IPS DF 6.9 (cell line): ENCODE results near the gene EIF2A.

Experiments
- DNase-seq: peaks from one replicate; pipeline ENCODE4 v3.0.0-alpha.2; 2013; ENCODE audit warnings: low read depth, low spot score
- H3K27ac ChIP-seq: one replicate; pipeline ENCODE4 v1.5.1; 2013; ENCODE audit warnings: low read length, control low read depth
- H3K27me3 ChIP-seq: 2 replicates; pipeline ENCODE4 v1.6.1; 2013; ENCODE audit warnings: mild to moderate bottlenecking, low read length; ENCODE audit not compliant: control insufficient read depth, insufficient read depth
- H3K36me3 ChIP-seq: 2 replicates; pipeline ENCODE4 v1.6.1; 2013; ENCODE audit warnings: low read length; ENCODE audit not compliant: control insufficient read depth, insufficient read depth
- H3K4me1 ChIP-seq: 2 replicates; pipeline ENCODE4 v1.6.1; 2013; ENCODE audit warnings: low read length; ENCODE audit not compliant: control insufficient read depth, insufficient read depth
- H3K4me3 ChIP-seq: 2 replicates; pipeline ENCODE4 v1.5.1; 2013; ENCODE audit warnings: mild to moderate bottlenecking, low read length
- H3K9me3 ChIP-seq: 2 replicates; pipeline ENCODE4 v1.6.1; 2013; ENCODE audit warnings: low read length, inconsistent platforms; ENCODE audit not compliant: control insufficient read depth, insufficient read depth
- WGBS: extraction: QIAGEN DNeasy Blood & Tissue Kit; methylation state at CpG from one replicate; pipeline ENCODE4 v1.1.7; 2013; ENCODE audit warnings: mixed read lengths, missing lambda C conversion rate; ENCODE audit not compliant: insufficient read length, insufficient coverage; 5-methylcytosine and 5-hydroxymethylcytosine counted together

Gene EIF2A

DNA sequence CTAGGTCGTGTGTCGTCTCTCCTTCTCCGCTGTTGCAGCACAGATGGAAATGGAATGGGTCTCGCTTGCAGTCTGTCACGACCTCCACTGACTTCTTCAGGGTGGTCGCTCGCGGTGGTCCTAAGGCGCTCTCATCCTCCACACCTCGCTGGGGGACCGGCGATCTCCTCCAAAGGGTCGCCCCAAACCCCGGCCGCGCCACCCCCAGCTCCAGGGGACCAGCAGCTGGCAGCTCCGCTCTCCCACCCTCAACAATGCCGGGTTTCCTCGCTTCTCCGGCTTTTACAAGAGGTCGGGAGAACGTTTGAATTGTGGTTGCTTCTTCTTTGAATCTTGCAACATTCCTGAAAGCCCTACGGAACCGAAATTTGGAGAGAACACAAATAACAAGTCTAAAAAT, 26.2 kb upstream of the EIF2A start:
- H3K4me1 ChIP-seq = no peaks in the 10 kb centered on the region
- H3K9me3 ChIP-seq = no peaks in the 10 kb centered on the region
- no peaks in the 10 kb centered on the region for H3K36me3 ChIP-seq
- H3K27ac ChIP-seq = no peak overlapping the region
- WGBS = no CpG with 5 or more reads among the region's 24 CpGs
- no peak overlapping the region for H3K4me3 ChIP-seq
- H3K27me3 ChIP-seq = no peaks in the 10 kb centered on the region
- DNase-seq = no peak

- no peak for DNase-seq
- Histone ChIP-seq H3K27ac (no peak overlapping the region), H3K4me3 (no peak overlapping the region), H3K9me3 (no peaks in the 10 kb centered on the region), H3K36me3 (no peaks in the 10 kb centered on the region), H3K4me1 (no peaks in the 10 kb centered on the region), H3K27me3 (no peaks in the 10 kb centered on the region)
- no CpG with 5 or more reads among the region's 2 CpGs for WGBS
Measured at GRCh38 chr3:150521463-150521862, 25.1 kb upstream of the EIF2A start.

- H3K4me1 ChIP-seq = peaks cover 4% of the 10 kb centered on the region
- H3K9me3 ChIP-seq = no peaks in the 10 kb centered on the region
- no peaks in the 10 kb centered on the region for H3K36me3 ChIP-seq
- H3K27ac ChIP-seq = no peak overlapping the region
- H3K4me3 ChIP-seq = no peak overlapping the region
- H3K27me3 ChIP-seq = no peaks in the 10 kb centered on the region
- no peak for DNase-seq
- WGBS = no CpG with 5 or more reads among the region's 2 CpGs
Measured at GRCh38 chr3:150523538-150523937, 23.0 kb upstream of the EIF2A start.

DNA sequence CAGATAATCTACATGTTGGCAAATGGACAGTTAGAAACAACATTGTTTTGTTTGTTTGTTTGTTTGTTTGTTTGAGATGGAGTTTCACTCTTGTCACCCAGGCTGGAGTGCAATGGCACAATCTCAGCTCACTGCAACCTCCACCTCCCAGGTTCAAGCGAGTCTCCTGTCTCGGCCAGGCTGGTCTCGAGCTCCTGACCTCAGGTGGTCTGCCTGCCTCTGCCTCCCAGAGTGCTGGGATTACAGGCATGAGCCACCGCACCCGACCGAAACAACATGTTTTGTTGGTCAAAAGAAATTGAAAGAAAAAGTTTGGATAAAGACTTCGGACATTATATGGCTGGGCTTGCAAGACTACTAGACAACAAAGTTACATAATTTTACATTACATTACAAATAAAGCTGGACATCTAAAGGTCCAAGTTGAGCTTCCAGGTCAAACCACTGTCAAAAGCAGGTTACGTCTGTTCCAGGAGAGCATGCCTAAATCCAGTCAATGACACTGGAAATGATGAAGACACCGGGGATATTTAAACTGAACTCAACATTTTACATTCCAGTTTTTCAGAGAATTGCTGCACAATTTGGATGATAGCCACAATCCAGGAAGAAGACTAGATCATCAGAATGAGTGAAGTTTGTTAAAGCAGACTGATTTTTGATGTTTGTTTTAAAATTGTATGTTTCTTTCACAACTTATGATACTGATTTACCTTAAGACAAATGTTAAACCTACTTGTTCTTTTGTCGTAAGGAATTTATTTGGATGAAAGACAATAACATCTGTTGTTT, 18.9 kb upstream of the EIF2A start:
- no peaks in the 10 kb centered on the region for H3K36me3 ChIP-seq
- H3K27me3 ChIP-seq = no peaks in the 10 kb centered on the region
- no peaks in the 10 kb centered on the region for H3K9me3 ChIP-seq
- no peak overlapping the region for H3K4me3 ChIP-seq
- no peak for DNase-seq
- no peak overlapping the region for H3K27ac ChIP-seq
- WGBS = no CpG with 5 or more reads among the region's 10 CpGs
- peaks cover 4% of the 10 kb centered on the region for H3K4me1 ChIP-seq

- H3K27me3 ChIP-seq = no peaks in the 10 kb centered on the region
- H3K9me3 ChIP-seq = no peaks in the 10 kb centered on the region
- H3K36me3 ChIP-seq = no peaks in the 10 kb centered on the region
- WGBS = no CpG with 5 or more reads among the region's 2 CpGs
- no peak overlapping the region for H3K27ac ChIP-seq
- H3K4me1 ChIP-seq = peaks cover 4% of the 10 kb centered on the region
- no peak overlapping the region for H3K4me3 ChIP-seq
- DNase-seq = no peak
Measured at GRCh38 chr3:150528354-150528797, 18.2 kb upstream of the EIF2A start.

- Histone ChIP-seq H3K9me3 (no peaks in the 10 kb centered on the region), H3K27me3 (no peaks in the 10 kb centered on the region), H3K4me1 (peaks cover 4% of the 10 kb centered on the region), H3K36me3 (no peaks in the 10 kb centered on the region), H3K4me3 (no peak overlapping the region), H3K27ac (no peak overlapping the region)
- no peak for DNase-seq
Measured at GRCh38 chr3:150531775-150532174, 14.8 kb upstream of the EIF2A start.

GRCh38 chr3:150535204-150535603, 11.4 kb upstream of the EIF2A start:
- DNase-seq = no peak
- WGBS = no CpG with 5 or more reads among the region's 4 CpGs
- no peaks in the 10 kb centered on the region for H3K9me3 ChIP-seq

DNA sequence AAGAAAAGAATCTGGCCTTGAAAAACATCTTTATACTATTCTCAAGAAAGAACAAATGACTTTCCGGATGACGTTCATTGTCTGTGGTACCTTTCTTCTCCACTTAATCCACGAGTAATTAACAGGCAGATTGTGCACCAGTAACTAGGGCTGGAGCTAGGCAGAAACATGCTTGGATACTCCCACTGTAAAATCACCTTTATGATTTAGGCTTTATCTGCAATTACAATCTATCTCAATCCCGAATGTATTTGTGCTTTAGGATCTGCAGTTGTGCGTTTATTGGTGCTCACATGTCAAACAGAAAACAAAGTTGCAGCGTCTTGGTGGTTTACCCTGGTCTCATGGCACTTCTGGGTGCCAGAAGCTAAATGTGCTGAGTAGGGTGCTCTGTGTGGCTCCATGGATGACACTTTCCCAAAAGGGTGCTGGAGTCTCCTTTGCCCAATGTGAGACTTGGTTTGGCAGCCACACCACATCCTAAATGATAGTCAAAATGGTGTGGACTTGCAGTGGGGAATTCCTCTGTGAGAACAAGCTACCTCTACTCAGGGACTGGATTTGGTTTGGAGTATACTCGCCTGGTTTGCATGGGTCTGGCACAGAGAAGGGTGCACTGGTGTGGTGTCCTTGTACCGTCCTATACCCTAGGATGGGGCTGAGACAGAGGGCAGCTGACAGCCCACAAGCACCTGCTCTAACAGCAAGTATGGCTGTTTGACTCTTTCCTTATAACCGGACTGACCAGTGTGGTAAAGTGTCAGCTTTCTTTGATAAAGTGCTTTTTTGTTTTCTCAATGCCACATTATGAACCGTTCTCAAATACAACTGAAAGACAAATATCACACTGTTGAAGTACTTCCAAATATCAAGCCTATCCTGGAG, 8.0 kb upstream of the EIF2A start:
- no CpG with 5 or more reads among the region's 10 CpGs for WGBS

More at GRCh38 chr3:150535204-150535603, 11.4 kb upstream of the EIF2A start:
- Histone ChIP-seq H3K27ac (no peak overlapping the region), H3K4me3 (no peak overlapping the region), H3K4me1 (no peaks in the 10 kb centered on the region), H3K27me3 (no peaks in the 10 kb centered on the region), H3K36me3 (no peaks in the 10 kb centered on the region)

GRCh38 chr3:150540297-150540696, 6.3 kb upstream of the EIF2A start:
- H3K27me3 ChIP-seq = no peaks in the 10 kb centered on the region

More for the DNA sequence above, 8.0 kb upstream of the EIF2A start:
- no peak for DNase-seq
- Histone ChIP-seq H3K9me3 (no peaks in the 10 kb centered on the region), H3K27me3 (no peaks in the 10 kb centered on the region), H3K27ac (no peak overlapping the region), H3K36me3 (no peaks in the 10 kb centered on the region), H3K4me3 (no peak overlapping the region), H3K4me1 (no peaks in the 10 kb centered on the region)

DNA sequence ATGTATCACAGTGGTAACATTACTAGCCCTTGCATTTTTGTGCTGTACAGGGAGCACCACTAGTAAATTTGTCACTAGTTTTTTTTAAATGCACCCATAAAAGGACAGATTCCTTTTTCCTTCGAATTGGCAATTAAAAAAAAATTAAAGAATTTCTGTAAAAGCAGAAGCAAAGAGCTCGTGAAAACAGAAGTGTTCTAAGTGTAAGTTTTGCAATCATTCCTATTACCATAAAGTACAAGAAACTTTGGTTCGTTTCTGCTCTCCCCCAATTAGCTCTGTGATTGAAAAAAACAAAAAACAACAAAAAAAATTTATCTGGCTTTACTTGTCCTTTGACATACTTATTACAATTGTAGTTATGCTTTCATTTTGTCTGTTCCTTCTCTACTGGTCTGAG, 5.6 kb upstream of the EIF2A start:
- no peak for DNase-seq
- Histone ChIP-seq H3K36me3 (no peaks in the 10 kb centered on the region; the same call in 1 of the 2 replicates), H3K9me3 (no peaks in the 10 kb centered on the region), H3K4me1 (no peaks in the 10 kb centered on the region), H3K27me3 (no peaks in the 10 kb centered on the region), H3K27ac (no peak overlapping the region), H3K4me3 (no peak overlapping the region)
- WGBS = no CpG with 5 or more reads among the region's 3 CpGs

More at GRCh38 chr3:150540297-150540696, 6.3 kb upstream of the EIF2A start:
- Histone ChIP-seq H3K4me1 (no peaks in the 10 kb centered on the region), H3K9me3 (no peaks in the 10 kb centered on the region), H3K27ac (no peak overlapping the region), H3K36me3 (no peaks in the 10 kb centered on the region; the same call in 1 of the 2 replicates), H3K4me3 (no peak overlapping the region)
- no CpG with 5 or more reads among the region's 2 CpGs for WGBS
- no peak for DNase-seq
